Mesenchymal stem cell (in vitro differentiated cells and primary cell): ENCODE data around the gene SLC8A1.

ENCODE experiments used
- DNase-seq: peaks from one replicate; pipeline ENCODE4 v3.0.0-alpha.2; 2013
- H2AFZ ChIP-seq: one replicate; pipeline ENCODE4 v1.6.1; 2013; ENCODE audit warnings: low read depth, mild to moderate bottlenecking, control low read depth, inconsistent platforms, low read length, moderate library complexity
- H2AK5ac ChIP-seq: 2 replicates; pipeline ENCODE4 v1.6.1; 2013; ENCODE audit warnings: low read length, moderate library complexity, mild to moderate bottlenecking, inconsistent platforms; ENCODE audit not compliant: severe bottlenecking
- H2BK120ac ChIP-seq: one replicate; pipeline ENCODE4 v1.6.1; 2013; ENCODE audit warnings: low read depth, mild to moderate bottlenecking, inconsistent platforms, low read length, moderate library complexity
- H2BK12ac ChIP-seq, 2 experiments: one replicate each; pipeline ENCODE4 v1.6.1; 2013; ENCODE audit warnings: inconsistent platforms in 2 of 2, low read length in 2 of 2, mild to moderate bottlenecking in 2 of 2, moderate library complexity in 2 of 2, control low read depth in 1 of 2
- H2BK15ac ChIP-seq: one replicate; pipeline ENCODE4 v1.6.1; 2013; ENCODE audit warnings: mild to moderate bottlenecking, low read depth, inconsistent platforms; ENCODE audit not compliant: poor library complexity, severe bottlenecking
- H2BK5ac ChIP-seq: 2 replicates; pipeline ENCODE4 v1.6.1; 2013; ENCODE audit warnings: low read depth, mild to moderate bottlenecking, low read length, control low read depth, inconsistent platforms; ENCODE audit not compliant: poor library complexity, severe bottlenecking
- H3K14ac ChIP-seq, 2 experiments: one replicate each; pipeline ENCODE4 v1.6.1; 2013; ENCODE audit warnings: inconsistent platforms in 2 of 2, low read length in 2 of 2, control low read depth in 1 of 2, mild to moderate bottlenecking in 1 of 2, moderate library complexity in 1 of 2
- H3K18ac ChIP-seq, 2 experiments: one replicate each; pipeline ENCODE4 v1.6.1; 2013; ENCODE audit warnings: inconsistent platforms in 2 of 2, low read length in 2 of 2, control low read depth in 1 of 2, low read depth in 1 of 2, mild to moderate bottlenecking in 1 of 2
- H3K23ac ChIP-seq, 2 experiments: one replicate each; pipeline ENCODE4 v1.6.1; 2013; ENCODE audit warnings: inconsistent platforms in 2 of 2, low read length in 2 of 2, mild to moderate bottlenecking in 2 of 2, moderate library complexity in 2 of 2, control low read depth in 1 of 2
- H3K27ac ChIP-seq: 2 replicates; pipeline ENCODE4 v1.5.1; 2013; ENCODE audit warnings: mild to moderate bottlenecking, moderate library complexity, low read length, control low read depth, inconsistent platforms; ENCODE audit not compliant: poor library complexity, severe bottlenecking
- H3K27me3 ChIP-seq, 2 experiments: 2 replicates each; pipeline versions ENCODE4 v1.6.1 to v1.7.0; 2013; ENCODE audit warnings: low read length in 2 of 2, mild to moderate bottlenecking in 2 of 2, moderate library complexity in 2 of 2, control low read depth in 1 of 2, inconsistent platforms in 1 of 2; ENCODE audit not compliant: control insufficient read depth in 1 of 2, insufficient read depth in 1 of 2
- H3K36me3 ChIP-seq, 2 experiments: 2 replicates each; pipeline versions ENCODE4 v1.6.1 to v1.7.0; 2013; ENCODE audit warnings: low read length in 2 of 2, control low read depth in 1 of 2, inconsistent platforms in 1 of 2, low read depth in 1 of 2, mild to moderate bottlenecking in 1 of 2; ENCODE audit not compliant: insufficient read depth in 2 of 2, control insufficient read depth in 1 of 2
- H3K4ac ChIP-seq, 2 experiments: one replicate each; pipeline ENCODE4 v1.6.1; 2013; ENCODE audit warnings: inconsistent platforms in 2 of 2, low read length in 2 of 2, mild to moderate bottlenecking in 2 of 2, moderate library complexity in 2 of 2, control low read depth in 1 of 2, low read depth in 1 of 2
- H3K4me1 ChIP-seq: 2 replicates; pipeline ENCODE4 v1.6.1; 2013; ENCODE audit warnings: low read depth, low read length, control low read depth; ENCODE audit not compliant: control insufficient read depth, insufficient read depth
- H3K4me2 ChIP-seq: 2 replicates; pipeline ENCODE4 v1.6.1; 2013; ENCODE audit warnings: low read length, mild to moderate bottlenecking, inconsistent platforms; ENCODE audit not compliant: poor library complexity, severe bottlenecking
- H3K4me3 ChIP-seq, 2 experiments: 2 replicates each; pipeline versions ENCODE4 v1.5.1 to v1.7.0; 2013; ENCODE audit warnings: low read length in 2 of 2, mild to moderate bottlenecking in 2 of 2, control low read depth in 1 of 2, low read depth in 1 of 2; ENCODE audit not compliant: insufficient read depth in 1 of 2
- H3K79me1 ChIP-seq: replicated peaks from 2 replicates; pipeline ENCODE4 v1.6.1; 2013; ENCODE audit warnings: mild to moderate bottlenecking, control low read depth, low read length, inconsistent platforms; ENCODE audit not compliant: poor library complexity, severe bottlenecking
- H3K9ac ChIP-seq: 2 replicates; pipeline ENCODE4 v1.7.0; 2013; ENCODE audit warnings: mild to moderate bottlenecking, low read length, moderate library complexity
- H3K9me3 ChIP-seq: 2 replicates; pipeline ENCODE4 v1.7.0; 2013; ENCODE audit warnings: mild to moderate bottlenecking, low read length; ENCODE audit not compliant: control insufficient read depth
- H4K8ac ChIP-seq: one replicate; pipeline ENCODE4 v1.6.1; 2013; ENCODE audit warnings: inconsistent platforms, mild to moderate bottlenecking, low read length, moderate library complexity
- H4K91ac ChIP-seq: one replicate; pipeline ENCODE4 v1.6.1; 2013; ENCODE audit warnings: mild to moderate bottlenecking, low read length, inconsistent platforms
- WGBS: methylation state at CpG from one replicate; pipeline ENCODE4 v1.1.7; 2013; ENCODE audit warnings: mixed read lengths; 5-methylcytosine and 5-hydroxymethylcytosine counted together

The SLC8A1 gene

DNA sequence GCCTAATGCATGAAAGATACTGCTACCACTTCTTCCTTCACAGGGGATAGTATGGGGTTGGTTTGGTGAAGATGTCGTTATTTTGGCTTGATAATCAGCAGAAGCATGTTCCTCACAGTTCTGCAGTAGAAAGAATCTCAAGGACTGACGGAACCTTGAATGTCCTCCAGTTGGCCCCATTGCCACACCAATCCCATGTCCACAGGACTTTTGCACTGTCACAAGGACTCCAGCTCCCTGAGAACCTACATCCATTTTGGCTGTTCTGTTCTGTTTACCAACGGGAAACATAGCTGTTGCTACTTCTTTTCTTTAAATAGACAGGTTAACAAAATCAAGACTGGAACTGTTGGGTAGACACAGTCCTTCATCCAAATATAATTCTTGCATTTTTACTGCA is 270.0 kb downstream of the SLC8A1 start:
- Histone ChIP-seq H3K4me3 (no peak overlapping the region), H2AFZ (no peak overlapping the region), H3K27me3 (no peaks in the 10 kb centered on the region), H2BK15ac (no peak overlapping the region), H3K4ac (no peak overlapping the region), H3K27ac (no peak overlapping the region), H4K8ac (no peak overlapping the region), H2BK120ac (no peak overlapping the region), H3K18ac (no peak overlapping the region), H4K91ac (no peak overlapping the region), H2BK5ac (no peak overlapping the region), H3K4me2 (no peak overlapping the region), H2BK12ac (no peak overlapping the region), H3K36me3 (no peaks in the 10 kb centered on the region), H3K9me3 (no peaks in the 10 kb centered on the region), H3K4me1 (no peaks in the 10 kb centered on the region), H3K79me1 (peaks cover 4% of the 10 kb centered on the region), H3K14ac (no peak overlapping the region), H2AK5ac (no peak overlapping the region), H3K23ac (no peak overlapping the region), H3K9ac (no peak overlapping the region)
- WGBS: 99% methylated on average over 3 of the region's 3 CpGs
- DNase-seq: no peak

DNA sequence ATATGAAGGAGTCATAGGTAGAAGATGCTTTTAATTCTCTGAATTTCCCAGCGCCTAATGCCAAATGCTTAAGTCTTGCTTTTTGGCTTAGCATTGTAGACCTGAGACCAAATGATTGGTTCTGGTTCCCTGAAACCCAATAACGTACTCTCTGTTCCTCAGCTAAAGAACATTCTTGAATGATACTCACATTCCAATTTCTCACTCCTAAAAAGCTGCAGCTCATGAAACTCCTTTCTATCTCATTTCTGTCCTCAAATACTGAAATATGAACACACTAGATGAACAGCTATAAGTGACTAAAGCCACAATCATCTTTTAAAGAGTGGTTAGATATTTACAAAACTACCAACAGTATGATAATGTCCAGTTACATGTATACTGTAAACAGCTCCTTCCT is 272.1 kb downstream of the SLC8A1 start:
- Histone ChIP-seq H4K8ac (no peak overlapping the region), H3K14ac (no peak overlapping the region), H3K27ac (no peak overlapping the region), H3K18ac (no peak overlapping the region), H3K4ac (no peak overlapping the region), H2BK15ac (no peak overlapping the region), H2BK12ac (no peak overlapping the region), H3K36me3 (no peaks in the 10 kb centered on the region), H3K23ac (no peak overlapping the region), H3K27me3 (no peaks in the 10 kb centered on the region), H2AK5ac (no peak overlapping the region), H4K91ac (no peak overlapping the region), H3K4me2 (no peak overlapping the region), H3K79me1 (peaks cover 4% of the 10 kb centered on the region), H3K9me3 (no peaks in the 10 kb centered on the region), H3K9ac (no peak overlapping the region), H2BK120ac (no peak overlapping the region), H2BK5ac (no peak overlapping the region), H3K4me3 (no peak overlapping the region), H3K4me1 (no peaks in the 10 kb centered on the region), H2AFZ (no peak overlapping the region)
- WGBS: 95% methylated on average over 2 of the region's 2 CpGs
- DNase-seq: no peak

DNA sequence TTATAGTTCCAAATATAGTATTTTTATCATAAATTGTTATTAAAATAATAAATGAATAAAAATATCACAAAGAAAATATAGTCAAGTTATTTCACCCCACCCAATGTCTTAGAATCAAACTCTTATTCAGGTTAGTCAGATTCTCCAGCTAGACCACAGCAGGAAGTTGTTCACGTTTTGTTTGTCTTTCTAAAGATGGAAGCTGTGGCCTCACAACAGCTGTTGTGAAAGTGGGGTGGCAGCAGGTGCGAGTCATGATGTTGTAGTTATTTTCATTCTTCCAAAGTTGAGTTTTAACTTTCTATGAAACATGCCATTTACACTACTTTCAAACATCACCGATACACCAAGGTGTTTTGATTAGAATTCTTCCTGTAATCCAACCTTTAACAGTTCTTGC is 272.9 kb downstream of the SLC8A1 start:
- H2AK5ac ChIP-seq: no peak overlapping the region
- no peak overlapping the region for H2AFZ ChIP-seq
- peaks cover 2% of the 10 kb centered on the region for H3K79me1 ChIP-seq
- no peak overlapping the region for H4K8ac ChIP-seq
- H3K27me3 ChIP-seq: no peaks in the 10 kb centered on the region
- H4K91ac ChIP-seq: no peak overlapping the region
- H2BK5ac ChIP-seq: no peak overlapping the region
- no peak overlapping the region for H3K4ac ChIP-seq
- no peak for DNase-seq
- H2BK15ac ChIP-seq: no peak overlapping the region
- no peak overlapping the region for H3K14ac ChIP-seq
- H3K23ac ChIP-seq: no peak overlapping the region
- H3K36me3 ChIP-seq: no peaks in the 10 kb centered on the region
- WGBS: no CpG with 5 or more reads among the region's 3 CpGs
- H3K4me1 ChIP-seq: no peaks in the 10 kb centered on the region
- no peak overlapping the region for H3K9ac ChIP-seq
- no peak overlapping the region for H3K4me3 ChIP-seq
- H3K27ac ChIP-seq: no peak overlapping the region
- no peak overlapping the region for H3K18ac ChIP-seq
- no peak overlapping the region for H2BK12ac ChIP-seq
- no peak overlapping the region for H3K4me2 ChIP-seq
- no peaks in the 10 kb centered on the region for H3K9me3 ChIP-seq
- no peak overlapping the region for H2BK120ac ChIP-seq

DNA sequence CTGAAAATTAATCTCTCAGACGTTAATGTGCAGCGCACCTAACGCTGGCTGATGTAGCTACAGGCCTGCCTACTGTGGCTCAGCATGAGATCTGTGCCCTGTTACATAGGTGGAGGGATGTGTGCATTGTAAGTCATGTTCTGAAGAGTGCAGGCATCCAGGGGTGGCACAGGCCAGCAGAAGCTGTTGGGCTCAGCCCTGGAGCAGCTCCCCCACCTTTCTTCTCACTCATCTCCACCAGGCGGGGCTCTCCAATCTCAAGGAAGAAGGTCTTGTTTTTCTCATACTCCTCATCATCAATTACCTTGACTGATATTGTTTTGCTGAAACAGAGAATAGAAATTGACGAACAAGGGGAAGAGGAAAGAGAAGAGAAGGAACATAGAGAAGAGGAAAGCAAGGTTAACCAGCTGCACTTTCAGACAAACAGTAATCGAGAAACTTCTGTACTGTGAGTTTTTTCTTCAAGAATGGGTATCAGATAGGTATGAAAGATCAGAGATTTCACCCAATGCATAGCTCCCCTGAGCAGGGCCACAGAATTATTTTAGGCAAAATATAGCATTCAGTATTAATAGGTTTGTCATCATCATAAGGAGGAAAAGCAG is 273.6 kb downstream of the SLC8A1 start:
- Histone ChIP-seq H2AFZ (no peak overlapping the region), H3K36me3 (no peaks in the 10 kb centered on the region), H3K4me3 (no peak overlapping the region), H2BK15ac (no peak overlapping the region), H3K9me3 (no peaks in the 10 kb centered on the region), H3K27ac (no peak overlapping the region), H4K91ac (no peak overlapping the region), H3K27me3 (no peaks in the 10 kb centered on the region), H3K4me1 (no peaks in the 10 kb centered on the region), H2AK5ac (no peak overlapping the region), H3K4ac (no peak overlapping the region), H4K8ac (no peak overlapping the region), H3K14ac (no peak overlapping the region), H2BK120ac (no peak overlapping the region), H3K23ac (no peak overlapping the region), H2BK12ac (no peak overlapping the region), H3K4me2 (no peak overlapping the region), H3K18ac (no peak overlapping the region), H2BK5ac (no peak overlapping the region), H3K9ac (no peak overlapping the region), H3K79me1 (peaks cover 2% of the 10 kb centered on the region)
- DNase-seq: no peak
- WGBS: 98% methylated on average over 5 of the region's 6 CpGs
